HG03558 (cell line): ENCODE measurements around the gene SYNGR4.

Source experiments
- ATAC-seq: cut with Tn5 transposase; IDR thresholded peaks from one replicate; pipeline ENCODE4 v1.9.1; 2021; ENCODE audit warnings: moderate number of reproducible peaks; ENCODE audit not compliant: unreplicated experiment; ENCODE audit errors: extremely low read depth

SYNGR4 gene

DNA sequence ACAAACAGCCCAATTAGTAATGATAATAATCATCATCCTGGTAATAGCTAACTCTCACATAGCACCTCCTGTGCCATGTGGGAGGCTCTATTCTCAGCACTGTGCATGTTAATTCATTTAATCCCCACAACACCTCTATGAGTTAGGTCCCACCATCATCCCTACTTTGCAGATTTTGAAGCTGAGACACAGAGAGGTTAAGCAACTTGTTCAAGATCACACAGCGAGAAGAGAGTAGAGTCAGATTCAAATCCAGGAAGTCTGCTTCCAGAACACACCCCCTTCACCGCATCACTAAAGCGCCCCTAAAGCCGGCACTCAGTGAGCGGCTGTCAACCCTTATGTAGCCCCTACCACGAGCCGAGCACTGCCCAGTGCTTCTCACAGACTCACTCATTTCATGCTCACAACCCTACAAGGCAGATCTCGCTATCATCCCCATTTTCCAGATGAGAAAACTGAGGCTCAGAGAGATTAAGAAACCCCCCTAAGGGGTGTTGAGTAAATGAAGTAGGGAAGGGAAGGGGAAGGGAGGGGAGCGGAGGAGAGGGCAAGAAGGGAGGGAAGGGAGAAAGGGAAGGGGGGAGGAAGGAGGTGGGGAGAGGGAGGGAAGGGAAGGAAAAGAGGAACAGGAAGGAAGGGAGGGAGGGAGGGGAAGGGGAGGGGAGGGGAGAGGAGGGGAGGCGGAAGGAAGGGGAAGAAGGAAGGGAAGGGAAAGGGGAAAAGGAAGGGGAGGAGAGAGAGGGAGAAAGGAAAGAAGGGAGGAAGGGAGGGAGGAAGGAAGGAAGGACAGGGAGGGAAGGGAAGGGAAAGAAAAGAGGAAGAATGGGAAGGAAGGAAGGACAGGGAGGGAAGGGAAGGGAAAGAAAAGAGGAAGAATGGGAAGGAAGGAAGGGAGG is 22.4 kb upstream of the SYNGR4 start:
- ATAC-seq, result no peak

DNA sequence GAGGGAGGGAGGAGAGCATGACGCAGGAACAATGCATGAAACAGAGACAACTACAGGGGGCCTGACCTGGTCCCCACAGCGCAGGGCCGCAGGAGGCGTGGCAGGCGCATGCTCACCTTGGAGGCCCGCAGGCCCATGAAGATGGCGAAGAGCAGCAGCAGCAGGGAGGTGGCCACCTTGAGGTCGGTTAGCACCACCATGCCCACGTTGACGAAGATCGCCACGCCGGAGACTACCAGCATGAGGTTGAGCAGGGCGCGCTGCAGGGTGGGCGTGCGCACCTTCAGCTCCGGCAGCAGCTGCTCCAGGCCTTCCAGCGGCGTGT is 21.8 kb upstream of the SYNGR4 start:
- no peak for ATAC-seq

DNA sequence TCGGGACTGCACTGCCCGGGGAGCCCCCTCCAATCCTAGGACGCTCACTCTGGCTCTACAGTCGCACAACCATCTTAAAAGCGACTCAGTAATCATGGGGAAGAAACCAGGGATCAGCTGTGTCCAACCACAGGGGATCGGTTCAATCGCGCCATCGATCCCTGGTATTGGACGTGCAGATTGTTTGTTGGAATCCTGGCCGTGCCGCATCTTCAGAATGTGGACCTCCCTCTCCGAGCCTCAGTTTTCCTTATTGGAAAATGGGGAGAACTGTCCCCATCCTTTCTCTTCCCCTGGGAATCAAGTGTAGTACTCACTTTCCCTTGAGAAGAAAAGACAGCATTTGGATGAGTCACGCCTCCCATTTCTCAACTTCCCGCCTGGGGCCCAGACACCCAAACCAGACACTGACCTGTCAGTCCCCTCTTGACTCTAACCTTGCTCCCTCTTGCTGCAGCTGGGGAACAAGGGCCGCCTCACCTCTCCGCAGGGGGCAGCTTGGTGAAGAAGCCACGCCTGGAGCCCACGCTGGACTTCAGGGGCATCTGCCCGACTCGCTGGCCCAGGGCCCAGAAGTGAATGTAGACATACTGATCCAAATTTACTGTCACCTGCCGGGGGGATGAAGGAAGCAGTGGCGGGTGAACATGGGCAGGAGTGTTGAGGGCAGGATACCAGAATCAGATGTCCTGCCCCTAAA is 21.2 kb upstream of the SYNGR4 start:
- no peak for ATAC-seq

DNA sequence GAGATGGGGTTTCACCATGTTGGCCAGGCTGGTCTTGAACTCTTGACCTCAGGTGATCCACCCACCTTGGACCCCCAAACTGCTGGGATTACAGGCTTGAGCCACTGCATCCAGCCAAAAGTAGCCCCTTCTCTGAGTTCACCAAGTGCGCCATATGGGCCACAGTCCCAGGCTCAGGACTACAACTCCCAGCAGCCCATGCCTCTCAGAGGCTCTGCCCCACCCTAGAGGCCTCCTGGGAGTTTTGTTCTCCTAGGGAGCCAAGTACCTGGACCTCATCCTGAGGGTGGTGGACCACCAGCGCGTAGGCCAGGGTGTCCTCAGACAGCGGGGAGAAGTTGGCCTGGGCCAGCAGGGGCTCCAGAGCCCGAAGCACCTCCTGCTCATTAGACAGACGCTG is 19.3 kb upstream of the SYNGR4 start:
- ATAC-seq, result no peak

DNA sequence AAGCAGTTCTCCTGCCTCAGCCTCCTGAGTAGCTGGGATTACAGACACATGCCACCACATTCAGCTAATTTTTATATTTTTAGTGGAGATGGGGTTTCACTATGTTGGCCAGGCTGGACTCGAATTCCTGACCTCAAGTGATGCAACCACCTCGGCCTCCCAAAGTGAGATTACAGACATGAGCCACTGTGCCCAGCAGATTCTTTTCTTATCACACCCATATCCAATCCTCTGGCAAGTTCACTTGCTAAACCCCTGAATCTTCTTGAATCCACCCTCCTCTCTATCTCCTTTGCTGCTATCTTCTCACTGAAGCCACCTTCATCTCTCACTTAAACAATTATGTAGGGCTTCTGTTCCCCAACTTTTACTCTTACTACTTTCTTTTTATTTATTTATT is 18.0 kb upstream of the SYNGR4 start:
- no peak for ATAC-seq

DNA sequence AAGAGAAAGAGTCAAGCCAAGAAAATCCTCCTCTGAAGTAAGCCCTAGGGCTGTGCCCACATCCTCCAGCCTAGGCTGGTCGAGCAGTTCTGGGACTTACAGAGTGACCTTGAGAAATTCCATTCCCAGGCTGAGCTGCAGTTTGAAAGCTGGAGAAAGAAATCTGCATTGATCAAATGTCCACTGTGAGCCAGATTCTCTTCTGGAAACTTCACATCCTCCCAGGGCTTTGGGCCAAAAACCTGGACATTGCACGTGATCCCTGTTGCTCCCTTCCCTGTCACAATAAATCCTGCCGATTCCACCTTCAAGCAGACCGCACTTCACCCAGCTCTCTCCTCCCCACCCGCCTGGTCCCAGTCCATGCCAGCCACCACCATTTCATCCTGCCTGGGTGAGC is 16.1 kb upstream of the SYNGR4 start:
- no peak for ATAC-seq

DNA sequence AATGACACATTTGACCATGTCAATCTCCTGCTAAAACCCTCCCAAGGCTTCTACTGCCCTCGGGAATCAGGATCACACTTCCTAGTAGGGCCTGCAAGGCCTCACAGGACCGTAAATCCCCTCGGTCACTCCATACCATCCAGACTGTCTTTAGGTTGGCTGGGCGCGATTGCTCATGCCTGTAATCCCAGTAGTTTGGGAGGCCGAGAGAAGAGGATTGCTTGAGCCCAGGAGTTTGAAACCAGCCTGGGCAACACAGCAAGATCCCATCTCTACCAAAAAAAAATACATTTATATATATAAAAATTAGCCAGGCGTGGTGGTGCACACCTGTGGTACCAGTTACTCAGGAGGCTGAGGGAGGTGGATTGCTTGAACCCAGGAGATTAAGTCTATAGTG is 15.4 kb upstream of the SYNGR4 start:
- ATAC-seq, result no peak

DNA sequence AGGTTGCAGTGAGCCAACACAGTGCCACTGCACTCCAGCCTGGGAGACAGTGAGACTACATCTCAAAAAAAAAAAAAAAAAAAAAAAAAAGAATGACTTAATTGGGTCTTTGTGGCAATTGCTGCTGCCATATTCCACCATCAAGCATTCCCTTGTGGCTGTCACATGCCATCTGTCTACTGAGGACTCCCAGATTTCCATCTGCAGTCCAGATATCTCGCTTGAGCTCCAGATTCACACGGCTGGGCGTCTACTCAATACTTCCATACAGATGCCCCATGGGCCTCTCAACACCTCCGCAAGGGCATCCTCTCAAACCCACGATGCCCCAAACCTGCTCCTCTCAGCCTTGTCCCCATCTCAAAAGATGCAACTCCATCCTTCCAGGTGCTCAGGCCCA is 13.3 kb upstream of the SYNGR4 start:
- ATAC-seq, result no peak

DNA sequence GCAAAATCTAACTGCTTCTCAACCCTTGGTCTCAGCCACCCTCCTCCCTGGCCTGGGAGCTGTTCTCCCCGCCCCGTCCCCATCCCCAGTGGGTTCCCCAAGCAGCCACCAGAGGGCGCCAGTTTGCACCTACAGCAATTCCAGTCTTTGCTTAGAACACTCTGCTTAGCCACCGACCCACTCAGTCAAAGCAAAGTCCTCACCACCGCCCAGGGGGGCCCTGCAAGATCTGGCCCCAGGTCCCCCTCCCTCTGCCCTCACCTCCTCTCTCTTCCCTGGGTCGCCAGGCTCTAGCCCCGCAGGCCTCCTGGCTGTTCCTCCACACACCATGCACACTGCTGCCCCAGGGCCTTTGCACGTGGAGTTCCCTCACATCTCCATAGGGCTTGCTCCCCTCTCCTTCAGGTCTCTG is 12.8 kb upstream of the SYNGR4 start:
- no peak for ATAC-seq

DNA sequence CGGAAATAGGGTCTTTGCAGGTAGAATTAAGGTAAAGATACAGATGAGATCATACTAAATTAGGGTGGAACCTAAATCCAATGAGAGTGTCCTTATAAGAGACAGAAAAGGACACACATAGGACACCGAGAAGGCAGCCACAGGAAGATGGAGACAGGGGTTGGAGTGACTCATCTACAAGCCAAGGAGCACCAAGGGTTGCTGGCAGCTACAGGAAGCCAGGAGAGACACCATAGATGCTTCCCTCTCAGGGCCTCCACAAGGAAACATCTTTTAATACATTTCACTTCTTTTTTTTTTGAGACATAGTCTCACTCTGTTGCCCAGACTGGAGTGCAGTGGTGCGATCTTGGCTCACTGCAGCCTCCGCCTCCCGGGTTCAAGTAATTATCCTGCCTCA is 10.5 kb upstream of the SYNGR4 start:
- ATAC-seq, result no peak

DNA sequence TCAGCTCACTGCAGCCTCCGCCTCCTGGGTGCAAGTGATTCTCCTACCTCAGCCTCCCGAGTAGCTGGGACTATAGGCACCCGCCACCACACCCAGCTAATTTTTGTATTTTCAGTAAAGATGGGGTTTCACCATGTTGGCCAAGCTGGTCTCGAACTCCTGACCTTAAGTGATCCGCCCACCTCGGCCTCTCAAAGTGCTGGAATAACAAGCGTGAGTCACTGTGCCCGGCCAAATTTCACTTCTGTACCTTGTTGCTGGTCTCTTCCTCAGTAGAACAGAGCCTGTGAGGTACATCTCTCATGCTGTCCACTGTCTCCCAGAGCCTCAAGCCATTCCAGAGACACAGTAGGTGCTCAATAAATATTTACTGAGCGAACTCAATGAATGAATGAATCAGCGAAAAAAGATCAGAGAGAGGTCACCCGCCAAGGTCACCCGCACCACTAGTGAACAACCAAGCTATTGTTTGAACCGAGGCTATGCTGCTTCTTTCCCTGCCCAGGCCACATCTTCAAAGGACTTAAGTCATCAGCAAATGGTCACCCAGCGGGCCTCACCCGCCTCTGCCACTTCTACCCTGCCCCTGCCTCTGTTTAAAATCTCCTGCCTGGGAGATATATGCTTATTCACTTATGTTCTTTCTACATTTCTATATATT is 9.7 kb upstream of the SYNGR4 start:
- no peak for ATAC-seq

DNA sequence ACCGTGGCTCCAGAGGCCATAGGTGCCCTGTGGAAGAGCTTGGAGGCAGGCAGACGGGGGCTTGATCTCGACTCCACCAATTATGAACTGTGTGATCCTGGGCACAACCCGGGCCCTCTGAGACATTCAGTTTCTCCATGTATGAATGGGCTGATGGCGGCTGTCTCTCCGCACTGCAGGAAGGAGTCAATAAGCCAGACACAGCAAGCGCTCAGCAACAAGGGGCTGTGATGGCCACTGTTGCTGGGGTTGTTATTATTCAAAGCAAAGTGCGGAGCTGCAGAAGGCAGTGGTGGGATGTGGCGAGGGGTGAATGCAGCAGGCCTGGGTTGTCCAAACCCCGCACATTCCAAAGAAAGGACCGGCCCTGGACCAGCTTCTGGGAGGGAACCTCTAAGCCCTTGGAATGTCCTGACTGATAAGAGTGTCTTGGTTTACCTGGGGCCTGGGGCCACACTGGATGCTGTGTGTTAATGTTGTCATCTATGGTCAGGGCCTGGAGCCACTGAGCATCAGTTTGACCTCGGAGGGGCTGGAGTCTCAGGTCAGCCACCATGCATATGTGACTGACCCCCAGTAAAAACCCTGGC is 8.7 kb upstream of the SYNGR4 start:
- ATAC-seq, result no peak

DNA sequence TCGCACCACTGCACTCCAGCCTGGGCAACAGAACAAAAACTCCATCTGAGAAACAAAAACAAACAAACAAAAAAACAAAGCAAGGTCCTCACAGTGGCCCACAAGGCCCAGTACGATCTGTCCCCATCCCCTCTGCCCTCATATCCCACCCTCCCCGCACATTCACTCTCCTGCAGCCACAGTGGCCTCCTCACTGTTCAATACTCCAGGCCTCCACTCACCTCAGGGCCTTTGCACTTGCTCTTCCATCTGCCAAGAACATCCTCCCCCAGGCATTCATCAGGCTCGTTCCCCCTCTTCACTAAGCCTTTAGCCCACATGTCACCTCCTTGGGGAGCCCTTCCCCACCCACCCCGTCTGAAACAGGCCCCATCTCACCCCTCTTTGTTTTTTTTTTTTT is 5.0 kb upstream of the SYNGR4 start:
- no peak for ATAC-seq

DNA sequence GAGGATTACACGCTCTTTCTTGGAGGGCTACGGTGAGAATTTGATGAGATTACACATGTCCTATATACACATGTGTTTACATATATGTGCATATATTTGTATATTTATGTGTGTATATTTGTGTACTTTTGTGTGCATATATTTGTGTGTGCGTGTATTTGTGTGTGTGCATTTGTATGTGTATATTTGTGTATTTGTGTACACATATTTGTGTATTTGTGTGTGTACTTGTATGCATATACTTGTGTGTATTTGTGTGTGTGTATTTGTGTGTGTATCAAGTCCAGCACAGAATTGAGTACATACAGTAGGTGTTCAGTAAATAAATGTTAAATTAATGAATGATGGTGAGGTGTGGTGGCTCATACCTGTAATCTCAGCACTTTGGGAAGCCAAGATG is 2.3 kb upstream of the SYNGR4 start:
- no peak for ATAC-seq

DNA sequence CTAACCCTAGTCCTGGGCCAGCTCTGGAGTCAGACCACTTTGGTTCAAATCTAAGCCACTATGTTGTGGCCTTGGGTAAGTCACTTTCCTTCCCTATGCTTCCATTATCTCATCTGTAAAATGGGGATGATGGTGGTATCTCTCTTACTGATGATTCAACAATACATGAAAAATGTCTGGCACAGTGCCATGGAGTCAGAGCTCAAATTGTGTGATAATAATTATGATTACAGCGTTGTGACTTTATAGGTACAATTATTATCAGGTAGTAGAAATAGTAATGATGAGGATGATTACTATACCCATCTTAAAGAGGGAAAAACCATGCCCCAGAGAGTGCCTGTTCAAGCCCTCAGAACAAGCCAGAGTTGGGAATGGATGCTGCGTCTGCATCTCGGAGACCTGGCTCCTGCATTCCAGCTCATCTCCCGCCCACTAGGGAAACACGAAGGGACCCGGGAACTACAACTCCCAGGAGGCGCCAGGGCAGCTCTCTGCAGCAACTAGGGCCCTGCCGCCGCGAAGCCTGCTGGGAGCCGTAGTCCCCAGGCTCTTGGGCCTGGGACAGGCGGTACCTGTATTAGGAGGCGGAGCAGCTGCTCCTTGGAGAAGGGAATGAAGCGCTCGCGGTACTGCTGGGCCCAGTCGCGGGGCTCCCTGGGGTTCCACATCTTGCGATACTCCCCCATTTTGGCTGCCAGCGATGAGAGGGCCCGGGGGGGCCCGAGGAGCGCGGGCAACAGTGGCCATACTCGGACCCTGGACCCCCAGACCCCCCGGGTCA is 1.3 kb upstream of the SYNGR4 start:
- peak; percentile 39 for ATAC-seq

DNA sequence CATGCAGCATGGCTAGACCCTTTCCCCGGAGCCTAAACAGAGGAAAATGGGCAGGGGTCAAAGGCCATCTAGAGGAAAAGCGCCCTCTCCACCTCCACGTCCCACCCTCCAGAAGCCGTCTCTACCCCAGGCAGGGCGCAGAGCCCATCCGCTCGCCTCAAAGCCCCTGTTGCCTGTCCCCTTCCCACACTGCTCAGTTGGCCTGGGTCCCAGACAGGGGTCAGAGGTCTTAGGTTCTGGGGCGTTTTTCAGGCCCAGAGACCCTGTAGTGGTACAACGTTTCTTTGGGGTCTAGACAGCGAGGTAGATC is 712 bp upstream of the SYNGR4 start:
- ATAC-seq, result no peak

DNA sequence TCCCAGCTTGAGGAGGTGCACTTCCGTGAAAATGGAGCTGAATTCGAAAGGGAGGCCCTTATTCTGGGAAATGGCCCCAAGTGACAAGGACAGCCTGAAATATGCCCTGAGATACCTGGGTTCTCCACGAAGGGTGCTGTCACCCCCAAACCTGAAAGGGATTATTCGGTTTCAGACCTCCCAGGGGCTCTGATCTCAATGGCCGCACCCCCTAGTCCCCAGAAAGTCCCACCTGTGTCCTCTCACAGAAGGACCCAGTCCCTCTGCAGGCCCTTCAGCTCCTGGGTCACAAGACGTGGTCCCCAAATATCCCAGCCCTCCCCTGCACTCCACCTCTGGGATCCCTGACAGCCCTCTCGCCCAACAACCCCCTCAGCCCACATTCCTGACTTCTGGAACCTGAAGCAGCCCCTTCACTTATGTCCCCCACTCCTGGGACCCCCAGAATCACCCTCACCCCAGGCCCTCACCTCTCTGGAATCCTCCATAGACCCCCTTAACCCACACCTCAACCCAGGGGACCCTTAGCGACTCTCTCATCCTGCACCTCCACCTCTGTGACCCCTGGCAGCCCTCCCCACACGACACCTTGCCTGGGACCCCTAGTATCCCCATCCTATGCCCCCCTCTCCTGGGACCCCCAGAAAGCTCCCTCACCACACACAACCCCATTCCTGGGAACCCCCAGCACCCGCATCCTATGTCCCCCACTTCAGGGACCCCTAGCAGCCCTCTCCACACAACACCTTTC is 606 bp downstream of the SYNGR4 start:
- ATAC-seq, result no peak

DNA sequence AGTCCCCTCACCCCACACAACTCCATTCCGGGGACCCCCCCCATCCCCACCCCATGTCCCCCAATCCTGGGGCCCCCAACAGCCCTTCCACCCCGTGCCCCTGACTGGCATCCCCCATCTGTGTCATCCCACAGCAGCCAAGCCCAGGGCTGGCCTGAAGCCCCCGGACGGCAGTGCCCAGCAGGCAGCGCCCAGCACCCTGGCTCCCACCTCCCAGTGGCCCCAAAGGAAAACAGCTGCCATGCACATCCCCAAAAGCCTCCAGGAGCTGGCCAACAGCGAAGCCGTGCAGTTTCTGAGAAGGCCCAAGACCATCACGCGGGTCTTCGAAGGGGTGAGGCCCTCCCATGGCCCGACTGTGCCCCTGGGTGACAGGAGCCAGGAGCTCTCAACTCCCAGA is 1.4 kb downstream of the SYNGR4 start:
- ATAC-seq, result no peak

DNA sequence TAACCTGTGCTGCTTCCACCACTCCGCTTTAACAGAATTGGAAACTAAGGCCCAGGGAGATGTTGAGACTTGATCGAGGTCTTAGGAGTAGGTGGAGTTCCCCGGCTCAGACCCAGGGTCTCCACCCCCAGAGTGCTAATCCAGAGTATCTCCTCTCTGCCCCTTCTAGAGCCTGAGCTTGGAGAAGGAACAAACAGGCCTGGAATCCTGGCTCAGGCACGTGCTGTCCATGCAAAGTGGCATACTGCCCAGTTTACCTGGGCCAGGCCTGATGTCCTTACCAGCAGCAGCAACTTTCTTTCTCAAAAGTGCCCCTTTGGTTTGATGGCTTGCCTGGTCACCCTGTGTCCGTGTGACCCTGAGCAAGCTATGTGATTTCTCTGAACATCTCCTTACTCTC is 3.7 kb downstream of the SYNGR4 start:
- no peak for ATAC-seq

DNA sequence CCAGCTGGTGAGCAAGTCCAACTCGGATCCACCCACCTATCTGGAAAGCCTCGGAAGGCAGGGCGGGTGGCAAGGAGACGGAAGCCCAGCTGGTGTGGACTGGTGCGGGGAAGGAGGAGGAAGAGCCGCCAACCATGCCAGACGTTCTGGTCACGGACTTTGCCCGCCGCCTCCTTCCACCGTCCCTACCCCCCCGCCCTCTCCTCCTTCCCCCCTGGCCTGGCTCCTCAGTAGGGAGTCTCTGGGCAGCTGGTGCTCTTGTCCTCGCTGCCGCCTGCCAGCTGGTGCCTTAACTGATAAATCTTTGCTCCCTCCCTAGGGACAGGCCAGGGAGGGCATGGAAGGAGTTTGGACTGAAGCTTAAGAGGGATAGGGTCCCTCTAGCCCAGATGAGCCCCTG is 4.8 kb downstream of the SYNGR4 start:
- ATAC-seq, result no peak
